Activated T-cell treated with anti-CD3 and anti-CD28 coated beads, Interleukin-2, amount 50 U/mL, for 72 hours (primary cell): ENCODE results near the gene DHRSX. TPM values are rescaled to one million over a fixed set of nuclear protein-coding genes. Genes with fewer than 3 reads are reported as not detected.
"Not testable (repeated sequence)": the region's sequence is repeated elsewhere in the genome, so short reads cannot be mapped to it uniquely, and the experiment has no call there.

ENCODE experiments used
- ATAC-seq, 2 donors: fragments of 150-1000 bp; cut with Tn5 transposase; replicated peaks in 1 of 2; 2 replicates each; pipeline ENCODE4 v1.10.0; 2021; ENCODE audit warnings: moderate library complexity in 2 of 2, mild to moderate bottlenecking in 1 of 2
- DNase-seq, 2 donors: peaks; one replicate each; pipeline ENCODE4 v3.0.0; 2021 to 2022; ENCODE audit warnings: mixed read lengths in 1 of 2
- H3K27ac Mint-ChIP-seq: one replicate; pipeline ENCODE4 v1.8.0; 2022; ENCODE audit warnings: mild to moderate bottlenecking, moderate library complexity, mixed read lengths
- H3K27me3 Mint-ChIP-seq: one replicate; pipeline ENCODE4 v1.8.0; 2022; ENCODE audit warnings: low read depth, mixed read lengths
- H3K36me3 Mint-ChIP-seq, 2 donors: one replicate each; pipeline ENCODE4 v1.8.0; 2022; ENCODE audit warnings: mixed read lengths in 2 of 2, mild to moderate bottlenecking in 1 of 2; ENCODE audit not compliant: insufficient read depth in 2 of 2
- H3K4me1 Mint-ChIP-seq: one replicate; pipeline ENCODE4 v1.8.0; 2022; ENCODE audit warnings: low read depth, mixed read lengths
- H3K4me3 Mint-ChIP-seq, 2 donors: one replicate each; pipeline ENCODE4 v1.8.0; 2022; ENCODE audit warnings: mild to moderate bottlenecking in 2 of 2, mixed read lengths in 2 of 2, moderate library complexity in 2 of 2
- H3K9me3 Mint-ChIP-seq, 2 donors: one replicate each; pipeline ENCODE4 v1.8.0; 2022; ENCODE audit warnings: mixed read lengths in 2 of 2
- total RNA-seq, 2 donors: library from RNA; stranded (reverse); gene quantifications; one replicate each; pipeline ENCODE4 v1.2.3, GENCODE V29; 2022

The DHRSX gene
- total RNA-seq, 2 donors from 2014 or later: 24.0 to 26.0 TPM

DNA sequence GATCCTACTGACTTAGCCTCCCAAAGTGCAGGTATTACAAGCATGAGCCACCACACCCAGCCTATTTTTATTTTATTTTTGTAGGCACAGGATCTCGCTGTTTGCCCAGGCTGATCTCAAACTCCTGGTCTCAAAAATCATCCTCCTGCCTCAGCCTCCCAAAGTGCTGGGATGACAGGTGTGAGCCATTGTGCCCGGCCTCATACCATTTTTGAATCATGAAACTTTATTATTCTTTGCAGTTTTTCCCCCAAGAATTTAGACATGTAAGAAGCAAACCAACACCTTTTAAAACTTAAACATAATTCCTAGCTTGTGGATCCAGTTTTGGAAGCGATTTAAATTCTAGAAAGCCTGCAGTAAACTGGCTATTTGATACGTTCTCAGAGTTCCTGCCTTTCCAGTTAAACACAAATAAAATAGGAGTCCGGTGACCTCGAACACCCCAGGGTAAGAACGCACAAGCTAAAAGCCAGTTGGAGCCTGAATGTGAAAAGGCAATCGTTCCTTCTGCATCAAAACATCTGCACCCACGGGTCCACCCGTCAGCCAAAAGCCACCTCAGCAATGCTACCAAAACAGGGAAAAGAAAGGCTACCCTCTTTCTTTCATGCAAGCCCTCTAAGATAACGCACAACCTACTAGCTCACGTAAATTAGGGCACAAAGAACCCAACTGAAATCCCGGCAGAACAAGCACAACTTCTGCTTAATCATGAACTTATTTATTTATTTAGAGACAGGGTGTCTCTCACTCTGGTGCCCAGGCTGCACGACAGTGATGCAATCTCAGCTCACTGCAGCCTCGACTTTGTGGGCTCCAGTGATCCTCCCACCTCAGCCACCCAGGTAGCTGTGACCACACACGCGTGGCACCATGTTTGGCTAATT, 39.7 kb downstream of the DHRSX start:
- not testable (repeated sequence) for H3K9me3 Mint-ChIP-seq, ATAC-seq, H3K4me1 Mint-ChIP-seq, H3K27ac Mint-ChIP-seq, DNase-seq, H3K36me3 Mint-ChIP-seq, H3K4me3 Mint-ChIP-seq, H3K27me3 Mint-ChIP-seq

DNA sequence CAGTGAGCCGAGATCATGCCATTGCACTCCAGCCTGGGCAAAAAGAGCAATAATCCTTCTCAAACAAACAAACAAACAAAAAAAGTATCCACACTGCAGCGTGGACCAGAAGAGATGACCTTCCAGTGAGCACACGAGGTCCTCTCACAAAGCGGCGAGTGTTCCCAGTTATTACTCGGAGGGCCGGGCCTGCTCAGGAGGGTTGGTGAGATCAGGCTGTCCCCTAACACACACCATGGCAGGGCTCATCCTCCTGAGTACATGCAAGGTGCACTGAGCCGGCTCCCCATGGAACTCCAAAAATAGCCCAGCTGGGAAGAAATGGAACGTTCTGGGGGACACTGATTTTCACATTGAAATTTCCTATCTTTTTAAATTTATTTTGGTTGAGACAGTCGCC, 40.7 kb downstream of the DHRSX start:
- not testable (repeated sequence) for ATAC-seq, H3K4me3 Mint-ChIP-seq, DNase-seq, H3K36me3 Mint-ChIP-seq, H3K4me1 Mint-ChIP-seq, H3K27me3 Mint-ChIP-seq, H3K27ac Mint-ChIP-seq, H3K9me3 Mint-ChIP-seq

- ATAC-seq (no peak), DNase-seq (no peak)
- no peaks in the 10 kb centered on the region for H3K4me1 Mint-ChIP-seq
- no peak overlapping the region for H3K27ac Mint-ChIP-seq
- peaks cover 0 to 4% of the 10 kb centered on the region in 2 donors for H3K9me3 Mint-ChIP-seq
- H3K4me3 Mint-ChIP-seq: no peak overlapping the region
- no peaks in the 10 kb centered on the region for H3K27me3 Mint-ChIP-seq
- H3K36me3 Mint-ChIP-seq: peaks cover 2 to 4% of the 10 kb centered on the region in 2 donors
Observed at GRCh38 chrX:2458309-2458708, 42.5 kb downstream of the DHRSX start.

DNA sequence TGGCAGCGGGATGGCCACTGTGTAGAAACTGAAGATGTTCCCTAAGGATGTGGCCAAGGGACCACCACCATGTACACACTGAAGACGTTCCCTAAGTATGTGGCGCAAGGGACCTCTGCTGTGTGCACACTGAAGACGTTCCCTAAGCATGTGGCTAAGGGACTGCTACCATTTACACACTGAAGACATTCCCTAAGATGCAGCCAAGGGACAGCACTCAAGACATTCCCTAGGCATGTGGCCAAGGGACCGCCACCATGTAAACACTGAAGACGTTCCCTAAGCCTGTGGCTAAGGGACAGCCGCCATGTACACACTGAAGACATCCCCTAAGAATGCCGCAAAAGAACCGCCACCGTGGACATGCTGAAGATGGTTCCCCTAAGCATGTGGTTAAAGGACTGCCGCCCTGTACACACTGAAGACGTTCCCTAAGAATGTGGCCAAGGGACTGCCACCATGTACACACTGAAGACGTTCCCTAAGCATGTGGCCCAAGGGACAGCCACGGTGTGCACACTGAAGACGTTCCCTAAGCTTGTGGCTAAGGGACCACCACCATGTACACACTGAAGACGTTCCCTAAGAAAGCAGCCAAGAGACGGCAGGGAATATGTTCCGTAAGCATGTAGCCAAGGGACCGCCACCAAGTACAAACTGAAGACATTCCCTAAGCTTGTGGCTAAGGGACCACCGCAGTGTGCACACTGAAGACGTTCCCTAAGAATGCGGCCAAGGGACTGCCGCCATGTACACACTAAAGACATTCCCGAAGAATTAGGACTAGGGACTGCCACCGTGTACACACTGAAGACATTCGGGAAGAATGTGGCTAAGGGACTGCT, 43.3 kb downstream of the DHRSX start:
- no peak overlapping the region for H3K27ac Mint-ChIP-seq
- ATAC-seq: no peak
- peaks cover 6 to 8% of the 10 kb centered on the region in 2 donors for H3K36me3 Mint-ChIP-seq
- no peaks in the 10 kb centered on the region for H3K27me3 Mint-ChIP-seq
- H3K4me1 Mint-ChIP-seq: no peaks in the 10 kb centered on the region
- H3K4me3 Mint-ChIP-seq: no peak overlapping the region
- no peak for DNase-seq
- peaks cover 0 to 8% of the 10 kb centered on the region in 2 donors for H3K9me3 Mint-ChIP-seq

GRCh38 chrX:2456091-2456490, 44.7 kb downstream of the DHRSX start:
- not testable (repeated sequence) for H3K4me1 Mint-ChIP-seq, H3K9me3 Mint-ChIP-seq, H3K27me3 Mint-ChIP-seq, H3K27ac Mint-ChIP-seq, ATAC-seq, H3K4me3 Mint-ChIP-seq, DNase-seq
- H3K36me3 Mint-ChIP-seq: peaks cover 6 to 11% of the 10 kb centered on the region in 2 donors

DNA sequence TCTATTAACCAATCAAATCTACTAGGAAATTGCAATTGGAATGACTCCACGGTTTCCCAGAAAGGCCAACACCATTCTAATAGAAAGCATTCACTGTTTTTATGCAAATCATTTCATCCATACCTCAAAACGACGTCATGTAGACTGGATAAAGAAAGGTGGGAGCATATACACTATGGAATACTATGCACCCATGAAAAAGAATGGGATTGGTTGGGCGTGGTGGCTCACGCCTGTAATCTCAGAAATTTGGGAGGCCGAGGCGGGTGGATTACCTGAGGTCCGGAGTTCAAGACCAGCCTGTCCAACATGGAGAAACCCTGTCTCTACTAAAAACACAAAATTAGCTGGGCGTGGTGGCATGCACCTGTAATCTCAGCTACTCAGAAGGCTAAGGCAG, 46.2 kb downstream of the DHRSX start:
- H3K27me3 Mint-ChIP-seq, H3K27ac Mint-ChIP-seq, H3K9me3 Mint-ChIP-seq, DNase-seq, H3K4me3 Mint-ChIP-seq, H3K4me1 Mint-ChIP-seq, ATAC-seq: not testable (repeated sequence)
- peaks cover 6 to 11% of the 10 kb centered on the region in 2 donors for H3K36me3 Mint-ChIP-seq

DNA sequence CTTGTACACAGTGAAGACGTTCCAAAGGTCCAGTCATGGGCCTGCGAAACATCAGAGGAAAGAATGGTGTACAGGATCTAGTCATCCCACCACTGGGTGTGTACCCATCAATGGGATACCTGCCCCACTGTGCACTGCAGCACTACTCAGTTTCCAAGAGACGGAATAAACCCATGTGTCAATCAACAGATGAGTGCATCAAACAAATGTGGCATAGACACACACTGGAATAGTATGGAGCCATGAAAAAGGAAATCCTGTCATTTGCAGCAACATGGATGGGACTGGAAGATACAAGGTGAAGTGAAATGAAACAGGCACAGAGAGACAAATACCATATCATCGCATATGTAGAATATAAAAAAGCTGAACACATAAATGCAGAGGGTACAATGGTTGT, 48.0 kb downstream of the DHRSX start:
- Mint-ChIP-seq H3K36me3 (peaks cover 4 to 7% of the 10 kb centered on the region in 2 donors), H3K4me1 (peaks cover 9% of the 10 kb centered on the region), H3K9me3 (peaks cover 0 to 4% of the 10 kb centered on the region in 2 donors), H3K27me3 (no peaks in the 10 kb centered on the region), H3K27ac (no peak overlapping the region), H3K4me3 (no peak overlapping the region)
- ATAC-seq (no peak), DNase-seq (no peak)

GRCh38 chrX:2452317-2452784, 48.4 kb downstream of the DHRSX start:
- H3K36me3 Mint-ChIP-seq: peaks cover 8 to 9% of the 10 kb centered on the region in 2 donors
- peaks cover 9% of the 10 kb centered on the region for H3K4me1 Mint-ChIP-seq
- ATAC-seq (no peak), DNase-seq (no peak)
- H3K4me3 Mint-ChIP-seq: no peak overlapping the region
- H3K9me3 Mint-ChIP-seq: peaks cover 0 to 4% of the 10 kb centered on the region in 2 donors
- no peak overlapping the region for H3K27ac Mint-ChIP-seq
- no peaks in the 10 kb centered on the region for H3K27me3 Mint-ChIP-seq

- H3K27me3 Mint-ChIP-seq: no peaks in the 10 kb centered on the region
- no peak overlapping the region for H3K27ac Mint-ChIP-seq
- peaks cover 9% of the 10 kb centered on the region for H3K4me1 Mint-ChIP-seq
- ATAC-seq: no peak
- peaks cover 10 to 11% of the 10 kb centered on the region in 2 donors for H3K36me3 Mint-ChIP-seq
- DNase-seq: no peak
- peaks cover 0 to 4% of the 10 kb centered on the region in 2 donors for H3K9me3 Mint-ChIP-seq
- H3K4me3 Mint-ChIP-seq: no peak overlapping the region
Observed at GRCh38 chrX:2451501-2452316, 49.1 kb downstream of the DHRSX start.

DNA sequence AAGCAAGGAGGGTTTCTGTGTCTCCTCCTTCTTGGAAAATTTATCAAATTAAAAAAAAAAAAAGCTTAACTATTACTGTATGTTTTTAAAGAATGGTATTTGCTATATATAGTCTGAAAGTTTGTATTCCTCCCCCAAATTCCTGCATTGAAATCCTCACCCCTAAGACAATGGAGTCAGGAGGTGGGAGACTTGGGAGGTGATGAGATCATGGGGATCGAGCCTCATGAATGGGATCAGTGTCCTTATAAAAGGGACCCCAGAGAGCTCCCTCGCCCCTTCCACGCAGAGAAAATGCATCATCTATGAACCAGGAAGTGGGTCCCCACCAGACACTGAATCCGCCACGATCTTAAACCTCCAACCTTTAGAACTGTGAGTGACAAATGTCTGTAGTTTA, 50.1 kb downstream of the DHRSX start:
- no peak overlapping the region for H3K4me3 Mint-ChIP-seq

DNA sequence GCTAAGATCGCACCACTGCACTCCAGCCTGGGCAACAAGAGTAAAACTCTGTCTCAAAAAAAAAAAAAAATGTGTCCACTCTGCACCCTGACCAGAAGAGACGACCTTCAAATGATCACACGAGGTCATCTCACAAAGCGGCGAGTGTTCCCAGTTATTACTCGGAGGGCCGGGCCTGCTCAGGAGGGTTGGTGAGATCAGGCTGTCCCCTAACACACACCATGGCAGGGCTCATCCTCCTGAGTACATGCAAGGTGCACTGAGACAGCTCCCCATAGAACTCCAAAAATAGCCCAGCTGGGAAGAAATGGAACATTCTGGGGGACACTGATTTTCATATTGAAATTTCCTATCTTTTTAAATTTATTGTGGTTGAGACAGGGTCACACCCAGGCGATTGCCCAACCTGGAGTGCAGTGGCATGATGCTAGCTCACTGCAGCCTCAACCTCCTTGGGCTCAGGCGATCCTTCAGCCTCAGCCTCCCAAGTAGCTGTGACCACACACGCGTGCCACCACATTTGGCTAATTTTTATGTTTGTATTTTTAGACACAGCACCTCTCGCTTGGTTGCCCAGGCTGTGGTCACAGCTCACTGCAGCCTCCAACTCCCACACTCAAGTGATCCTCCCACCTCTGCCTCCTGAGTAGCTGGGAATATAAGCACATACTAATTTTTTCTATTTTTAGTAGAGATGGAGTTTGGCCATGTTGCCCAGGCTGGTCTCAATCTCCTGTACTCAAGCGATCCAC, 51.5 kb downstream of the DHRSX start:
- H3K4me3 Mint-ChIP-seq: no peak overlapping the region
- DNase-seq: no peak
- peaks cover 9% of the 10 kb centered on the region for H3K4me1 Mint-ChIP-seq

More for the DNA sequence above, 50.1 kb downstream of the DHRSX start:
- H3K27ac Mint-ChIP-seq: no peak overlapping the region
- peaks cover 0 to 4% of the 10 kb centered on the region in 2 donors for H3K9me3 Mint-ChIP-seq
- H3K36me3 Mint-ChIP-seq: peaks cover 10 to 14% of the 10 kb centered on the region in 2 donors
- ATAC-seq (no peak), DNase-seq (no peak)
- no peaks in the 10 kb centered on the region for H3K27me3 Mint-ChIP-seq
- peaks cover 9% of the 10 kb centered on the region for H3K4me1 Mint-ChIP-seq

GRCh38 chrX:2447484-2447883, 53.3 kb downstream of the DHRSX start:
- Mint-ChIP-seq H3K36me3 (peaks cover 6 to 13% of the 10 kb centered on the region in 2 donors), H3K27ac (no peak overlapping the region), H3K27me3 (no peaks in the 10 kb centered on the region)

More for the DNA sequence above, 51.5 kb downstream of the DHRSX start:
- Mint-ChIP-seq H3K27me3 (no peaks in the 10 kb centered on the region), H3K9me3 (peaks cover 0 to 4% of the 10 kb centered on the region in 2 donors), H3K36me3 (peaks cover 10 to 14% of the 10 kb centered on the region in 2 donors), H3K27ac (no peak overlapping the region)
- no peak for ATAC-seq

More at GRCh38 chrX:2447484-2447883, 53.3 kb downstream of the DHRSX start:
- Mint-ChIP-seq H3K4me3 (no peak overlapping the region), H3K9me3 (no peaks in the 10 kb centered on the region), H3K4me1 (peaks cover 9% of the 10 kb centered on the region)
- DNase-seq (no peak), ATAC-seq (no peak)
